ENCODE measurements around the gene JPH3.
"Not testable (repeated sequence)": the region's sequence is repeated elsewhere in the genome, so short reads cannot be mapped to it uniquely, and the experiment has no call there.

JPH3 gene

DNA sequence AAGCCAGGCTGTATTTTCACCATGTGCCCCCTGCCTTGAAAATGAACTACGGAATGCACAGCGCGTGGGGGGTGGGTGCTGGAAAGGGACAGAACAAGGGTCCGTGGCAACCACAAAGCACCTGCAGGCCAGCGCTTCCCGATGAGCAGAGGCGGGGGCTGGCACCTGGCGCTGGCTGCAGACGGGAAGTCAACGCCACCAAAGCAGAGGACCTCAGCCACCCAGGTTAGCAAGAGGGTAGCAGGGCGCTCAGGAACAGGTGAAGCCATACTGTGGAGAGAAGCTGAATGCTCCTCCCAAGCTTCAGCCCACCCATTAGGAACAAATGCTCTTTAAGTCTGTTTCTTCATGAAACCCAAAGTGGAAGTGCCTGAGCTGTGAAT is 98.8 kb downstream of the JPH3 start:
- no peak for DNase-seq

DNA sequence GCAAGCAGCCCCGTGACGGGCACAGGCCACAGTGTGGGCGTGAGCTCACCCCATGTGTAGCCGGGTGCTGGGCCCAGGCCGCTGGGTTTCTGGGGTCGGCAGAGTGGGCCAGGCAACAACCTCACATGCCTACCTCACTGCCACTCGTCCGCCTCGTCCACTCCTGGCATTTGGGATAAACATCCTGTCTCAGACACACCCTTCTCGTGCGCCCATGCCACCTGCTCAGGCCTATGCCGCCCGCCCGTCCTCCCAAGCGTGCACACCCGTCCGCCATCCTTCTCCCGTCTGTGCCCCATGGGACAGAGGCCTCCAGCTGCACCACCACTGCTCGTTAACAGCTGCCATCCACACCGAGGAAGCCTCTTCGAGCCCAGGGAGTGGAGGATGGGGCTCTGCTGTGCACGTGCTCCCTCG is 99.2 kb downstream of the JPH3 start:
- DNase-seq, result no peak

DNA sequence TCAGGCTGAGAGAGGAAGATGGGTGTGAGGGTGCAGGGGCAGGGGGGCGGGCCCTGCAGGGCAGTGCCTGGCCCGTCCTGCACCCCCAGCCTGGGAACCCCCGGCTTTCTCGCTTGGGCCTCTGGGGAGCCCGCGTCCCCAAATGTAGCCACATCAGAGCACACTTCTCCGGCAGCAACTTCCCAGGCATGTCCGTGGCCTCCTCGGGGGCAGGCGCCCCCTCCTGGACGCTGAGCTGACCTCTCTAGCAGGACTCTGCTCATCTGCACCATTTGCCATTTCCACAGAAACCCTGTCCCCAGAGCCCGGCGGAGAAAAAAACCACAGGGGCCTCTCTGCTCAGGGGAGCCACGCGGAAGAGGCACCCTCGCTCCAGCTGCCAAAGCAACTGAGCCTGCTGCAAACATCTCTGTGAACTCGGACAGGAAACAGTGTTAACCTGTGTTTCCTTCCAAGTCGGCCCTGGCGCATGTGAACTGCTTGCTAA is 100.1 kb downstream of the JPH3 start:
- DNase-seq, result no peak

DNA sequence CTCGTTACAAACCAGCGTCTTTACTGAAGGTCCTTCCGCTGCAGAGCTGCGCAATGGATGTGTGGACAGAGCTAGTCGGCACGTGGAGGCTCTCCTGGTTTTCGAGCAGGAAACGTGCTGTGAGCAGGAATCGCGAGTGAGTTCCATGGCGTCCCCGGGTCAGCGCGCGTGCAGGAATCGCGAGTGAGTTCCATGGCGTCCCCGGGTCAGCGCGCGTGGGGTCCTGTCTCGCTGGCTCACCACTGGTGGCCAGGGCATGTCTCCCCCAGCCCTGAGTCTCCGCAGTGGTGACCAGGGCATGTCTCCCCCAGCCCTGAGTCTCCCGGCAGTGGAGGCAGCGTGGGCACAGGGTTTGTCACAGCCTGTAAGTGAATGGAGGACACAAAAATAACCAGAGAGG is 100.8 kb downstream of the JPH3 start:
- DNase-seq, result no peak

DNA sequence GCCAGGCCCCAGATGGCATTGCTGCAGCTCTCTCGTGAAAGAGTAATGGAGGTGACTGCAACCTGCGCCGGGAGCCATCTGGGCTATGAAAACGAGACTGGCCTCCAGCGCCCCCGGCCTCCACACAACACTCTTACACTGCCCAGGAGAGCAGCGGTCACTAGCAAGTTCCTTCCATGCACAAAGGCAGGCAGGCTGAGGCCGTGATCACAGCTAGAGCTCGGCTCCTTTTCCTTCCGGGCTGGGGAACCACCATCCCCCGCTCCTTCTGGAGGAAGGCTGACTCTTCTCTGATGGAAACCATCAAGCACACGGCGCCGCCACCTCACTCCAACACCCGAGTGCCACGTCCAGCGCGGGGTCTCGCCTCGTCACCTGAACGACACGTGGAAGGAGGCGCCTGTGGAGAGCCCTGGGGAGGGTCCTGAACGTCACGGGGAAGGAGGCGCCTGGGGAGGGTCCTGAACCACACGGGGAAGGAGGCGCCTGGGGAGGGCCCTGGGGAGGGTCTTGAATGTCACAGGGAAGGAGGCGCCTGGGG is 101.6 kb downstream of the JPH3 start:
- no peak for DNase-seq

DNA sequence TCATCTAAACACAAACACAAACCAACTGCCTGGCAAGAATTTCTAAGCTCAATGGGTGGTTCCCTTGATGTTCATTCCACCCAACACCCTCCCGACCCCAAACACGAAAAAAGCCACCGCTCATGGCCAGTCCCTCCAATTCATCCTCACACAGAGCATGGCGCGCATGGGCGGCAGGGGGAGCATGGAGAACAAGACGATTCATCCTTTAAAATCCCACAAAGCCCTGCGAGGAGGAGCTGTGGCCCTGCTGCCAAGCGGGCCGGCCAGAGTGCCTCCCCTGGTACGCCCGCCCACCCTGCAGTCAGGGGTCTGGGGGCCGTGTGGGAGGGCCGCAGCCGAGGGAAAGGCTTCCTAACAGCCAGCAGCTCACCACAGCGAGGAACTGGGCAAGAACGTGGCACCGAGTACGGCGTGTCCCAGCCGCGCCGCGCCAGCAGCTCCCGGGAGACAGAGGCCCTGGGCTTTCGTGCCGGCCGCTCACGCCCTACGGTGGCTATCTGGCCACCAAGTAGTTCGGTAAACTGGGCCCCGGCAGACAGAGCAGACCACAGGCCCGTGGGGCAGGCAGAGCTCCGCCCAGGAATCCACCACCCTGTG is 102.5 kb downstream of the JPH3 start:
- no peak for DNase-seq

DNA sequence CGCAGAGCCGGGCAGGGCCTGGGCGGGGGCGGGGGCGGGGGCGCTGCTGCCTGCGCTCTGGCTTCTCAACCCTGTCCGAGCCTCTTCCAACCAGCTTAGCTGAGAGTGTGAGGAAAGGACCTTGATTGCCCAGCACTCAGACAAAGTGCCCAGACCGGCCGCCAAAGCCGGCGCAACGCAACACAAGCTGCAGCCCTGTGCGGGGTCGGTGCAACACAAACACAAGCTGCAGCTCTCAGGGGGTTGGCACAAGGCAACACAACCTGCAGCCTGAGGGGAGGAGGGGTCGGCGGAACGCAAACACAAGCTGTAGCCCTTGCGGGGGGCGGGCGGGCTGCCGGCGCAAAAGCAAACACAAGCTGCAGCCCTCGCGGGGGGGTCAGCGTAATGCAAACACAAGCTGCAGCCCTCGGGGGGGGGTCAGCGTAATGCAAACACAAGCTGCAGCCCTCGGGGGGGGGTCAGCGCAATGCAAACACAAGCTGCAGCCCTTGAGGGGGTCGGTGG is 103.5 kb downstream of the JPH3 start:
- DNase-seq, result no peak

DNA sequence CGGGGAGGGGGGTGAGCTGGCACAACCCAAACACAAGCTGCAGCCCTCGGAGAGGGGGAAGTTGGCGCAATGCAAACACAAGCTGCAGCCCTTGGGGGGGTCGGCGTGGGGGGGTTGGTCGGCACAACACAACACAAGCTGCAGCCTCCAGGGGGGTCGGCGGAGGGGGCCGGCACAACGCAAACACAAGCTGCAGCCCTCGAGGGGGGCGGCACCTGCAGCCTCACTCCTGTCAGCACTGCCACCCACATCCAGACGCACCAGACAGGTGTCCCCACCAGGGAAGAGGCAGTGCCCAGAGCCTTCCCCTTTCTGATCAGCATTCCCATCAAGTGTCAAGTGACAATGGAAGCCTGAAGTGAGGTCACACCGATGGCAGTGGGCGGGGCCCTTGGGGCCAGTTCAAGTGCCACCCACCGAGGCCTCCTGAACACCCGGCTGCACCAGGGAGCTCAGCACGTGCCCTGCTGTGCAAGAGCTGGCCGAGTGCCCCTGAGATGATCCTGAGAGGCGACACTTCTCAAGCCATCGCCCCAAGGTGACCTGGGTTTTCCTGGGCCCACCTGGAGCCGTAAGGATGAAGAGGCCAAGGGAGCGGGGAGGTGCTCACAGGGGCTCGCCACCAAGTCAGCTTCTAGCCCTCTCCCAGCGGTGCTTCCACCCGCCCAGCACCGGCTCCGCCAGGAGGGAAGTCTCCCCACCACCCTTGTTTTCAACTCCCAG is 104.1 kb downstream of the JPH3 start:
- DNase-seq, result peak; percentile 68

DNA sequence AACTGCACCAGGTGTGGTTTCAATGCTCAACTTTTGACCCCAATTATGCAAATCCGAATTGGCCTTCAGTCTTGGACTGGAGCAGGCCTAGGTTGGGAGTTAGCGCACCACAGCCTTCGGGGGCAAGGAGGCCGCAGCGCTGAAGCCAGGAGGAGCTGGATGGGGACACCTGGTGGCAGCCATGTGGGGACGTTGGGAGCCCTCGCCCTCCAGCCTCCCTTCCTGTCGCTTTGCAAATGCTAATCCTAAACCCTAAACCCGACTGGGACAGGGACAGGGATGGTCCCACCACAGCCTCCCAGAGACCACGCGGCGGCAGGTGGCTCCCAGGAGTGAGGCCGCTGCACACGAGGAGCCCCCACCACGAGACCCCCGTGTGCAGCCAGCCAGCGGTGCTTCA is 104.8 kb downstream of the JPH3 start:
- DNase-seq, result no peak

DNA sequence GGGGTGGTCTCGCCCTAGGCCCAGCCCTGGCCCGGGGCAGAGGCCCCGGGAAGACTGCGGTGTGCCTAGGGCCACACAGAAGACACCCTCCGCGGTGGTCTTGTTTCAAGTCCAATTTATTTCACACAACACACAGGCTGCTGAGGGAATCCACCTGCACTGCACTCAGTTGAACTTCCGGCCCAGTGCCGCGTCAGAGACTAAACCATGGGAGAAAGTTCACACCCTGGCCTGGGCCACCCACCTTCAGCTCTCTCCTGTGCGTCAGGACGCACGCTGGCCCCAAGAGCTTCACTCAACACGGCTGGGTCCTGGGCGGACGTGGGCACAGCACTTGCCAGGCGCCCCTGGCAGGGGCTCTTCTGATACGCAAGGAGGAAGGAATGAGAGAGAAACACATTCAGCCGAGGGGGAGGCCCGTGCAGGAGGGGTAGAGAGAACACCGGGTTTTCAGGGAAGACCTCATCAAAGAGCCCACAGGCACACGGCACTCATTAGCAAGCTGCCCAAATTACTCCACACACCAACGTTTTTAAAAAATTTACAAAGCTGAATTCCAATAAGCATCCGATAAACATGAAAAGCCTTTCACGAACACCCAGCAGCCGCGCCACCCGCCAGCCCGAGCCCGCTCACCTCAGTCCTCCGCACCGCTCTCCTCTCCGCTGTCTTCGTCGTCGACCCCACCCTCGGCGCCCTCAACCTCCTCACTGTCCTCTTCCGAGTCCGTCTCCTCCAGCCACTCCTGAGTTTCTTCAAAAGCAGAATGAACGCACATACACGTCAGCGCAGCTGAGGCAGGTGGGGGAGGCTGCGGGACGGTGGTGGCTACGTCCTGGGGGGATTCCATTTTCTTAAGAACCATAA is 105.6 kb downstream of the JPH3 start:
- DNase-seq, result no peak

DNA sequence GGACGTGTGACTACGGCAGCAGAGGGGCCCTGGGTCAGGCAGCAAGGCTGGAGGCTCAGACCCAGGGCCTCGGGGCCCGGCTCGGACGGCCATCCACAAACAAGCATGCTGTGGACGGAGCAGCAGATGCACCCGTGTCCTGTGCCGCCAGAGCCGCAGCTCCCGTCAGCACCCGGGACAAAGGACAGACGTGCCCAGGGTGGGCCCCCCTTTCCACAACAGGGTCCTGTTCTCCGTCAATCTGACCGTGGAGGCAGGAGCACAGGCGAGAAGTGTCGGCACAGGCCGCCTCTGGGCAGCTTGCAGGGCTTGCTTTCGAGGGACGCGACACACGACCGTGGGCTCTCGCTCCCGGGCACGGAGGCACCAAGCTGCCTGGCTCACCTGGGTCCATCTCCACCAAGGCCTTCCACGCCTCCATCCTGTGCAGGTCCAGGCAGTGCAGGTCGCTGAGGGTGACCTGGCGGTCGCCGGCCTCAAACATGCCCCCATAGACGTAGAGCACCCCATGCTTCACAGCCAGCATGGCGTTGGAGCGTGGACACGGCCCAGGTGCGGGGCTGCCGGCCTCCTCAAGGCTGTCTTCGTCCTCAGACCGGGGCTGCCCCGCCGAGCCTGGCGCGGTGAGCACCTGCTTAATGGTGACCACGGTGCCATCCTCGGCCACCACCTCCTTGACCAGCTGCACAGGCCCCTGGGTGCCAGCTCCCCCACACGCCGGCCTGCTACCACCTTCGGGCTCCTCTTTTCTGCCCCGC is 106.8 kb downstream of the JPH3 start:
- DNase-seq, result no peak

DNA sequence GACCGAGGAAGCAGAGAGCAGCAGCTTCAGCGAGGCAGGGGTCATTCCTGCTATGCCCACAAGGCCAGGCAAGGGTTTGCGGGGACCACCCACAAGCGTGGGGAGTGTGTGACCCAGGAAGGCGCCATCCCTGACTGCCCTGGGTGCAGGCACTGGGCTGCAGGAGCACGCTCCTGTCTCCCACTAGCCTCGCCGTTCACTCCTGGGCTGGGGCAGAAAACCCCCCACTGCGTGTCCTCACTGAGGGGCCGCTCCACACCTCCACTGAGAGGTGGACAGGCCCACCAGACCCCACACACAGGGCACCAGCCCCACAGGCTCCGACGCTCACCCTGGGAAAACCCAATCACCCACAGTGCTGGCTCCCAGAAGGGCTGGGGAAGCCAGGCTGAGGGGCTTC is 107.4 kb downstream of the JPH3 start:
- no peak for DNase-seq

DNA sequence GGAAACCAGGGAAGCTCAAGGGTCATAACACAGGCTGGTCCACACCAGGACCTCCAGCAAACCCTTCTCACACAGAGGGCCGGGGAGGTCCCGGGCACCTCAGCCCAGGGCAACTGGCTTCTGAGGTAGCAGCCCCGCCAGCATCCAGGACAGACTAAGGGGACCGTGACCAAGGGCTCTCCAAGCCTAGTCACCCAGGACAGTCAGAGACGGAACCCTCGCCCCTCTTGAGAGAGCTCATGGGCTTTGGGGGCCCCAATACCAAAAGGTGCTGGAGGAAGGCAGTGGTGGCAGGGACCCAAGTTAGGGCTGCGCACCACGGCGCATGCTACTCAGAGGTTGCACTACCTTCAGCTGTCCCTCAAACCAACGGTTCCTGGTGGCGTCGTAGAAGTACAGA is 108.6 kb downstream of the JPH3 start:
- no peak for DNase-seq

DNA sequence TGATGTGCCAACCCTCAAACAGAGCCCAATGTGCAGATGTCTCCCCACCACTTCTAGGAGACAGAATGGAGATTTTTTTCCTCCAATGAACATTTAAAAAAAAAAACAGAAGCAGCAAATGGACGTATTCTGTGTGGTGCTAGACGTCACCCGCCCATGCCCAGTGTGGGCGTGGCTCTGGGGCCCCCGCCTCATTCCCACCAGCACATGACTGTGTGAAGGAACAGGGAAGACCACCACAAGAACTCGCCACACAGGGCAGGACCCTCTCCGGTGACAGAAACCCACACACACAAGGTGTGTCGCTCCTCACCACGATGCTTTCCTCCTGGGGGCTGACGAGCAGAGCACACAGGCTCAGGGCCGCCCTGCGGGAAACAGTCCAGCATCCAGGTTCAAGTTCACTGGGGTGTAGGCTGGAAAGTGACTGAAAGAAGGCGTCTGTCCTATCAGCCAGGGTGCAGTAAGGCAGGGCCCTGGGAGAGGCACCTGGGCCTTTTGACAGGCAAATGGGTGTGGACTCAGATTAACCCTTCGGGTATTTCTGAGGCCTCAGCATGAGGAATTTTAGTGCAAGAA is 110.0 kb downstream of the JPH3 start:
- no peak for DNase-seq

DNA sequence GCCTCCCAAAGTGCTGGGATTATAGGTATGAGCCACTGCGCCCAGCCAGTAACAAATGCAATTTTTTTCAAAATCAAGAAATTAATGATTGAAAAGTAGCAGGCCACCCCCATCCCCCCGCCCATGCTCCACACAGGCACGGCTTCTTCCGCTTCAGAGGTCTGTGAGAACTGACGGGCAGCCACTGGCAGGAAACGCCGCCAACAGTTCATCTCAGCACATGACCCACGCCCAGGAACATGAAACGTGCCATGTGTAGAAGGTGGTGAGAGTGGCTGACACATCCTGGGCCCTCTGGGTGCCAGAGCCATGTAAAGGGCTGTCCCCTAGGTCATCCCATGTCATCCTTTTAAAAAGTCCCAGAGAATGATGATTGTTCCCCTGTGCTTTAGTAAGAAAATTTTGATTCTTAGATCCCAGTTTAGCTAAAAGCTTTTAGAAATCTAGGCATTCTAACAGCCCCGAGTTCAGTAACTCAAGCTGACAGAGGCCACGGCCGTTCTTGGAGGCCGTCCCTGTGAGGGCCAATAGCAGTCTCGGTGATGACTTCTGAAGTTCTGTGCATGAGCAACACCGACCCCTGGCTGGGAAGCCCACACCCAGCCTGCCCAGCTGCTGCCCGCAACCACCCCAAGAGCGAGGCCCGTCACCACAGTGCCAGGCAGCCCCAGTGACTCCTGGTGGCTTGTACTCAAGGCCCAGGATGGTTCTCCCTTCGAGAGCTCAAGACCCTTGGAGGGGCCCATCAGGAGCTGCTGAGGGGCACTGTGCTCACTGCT is 111.3 kb downstream of the JPH3 start:
- no peak for DNase-seq

DNA sequence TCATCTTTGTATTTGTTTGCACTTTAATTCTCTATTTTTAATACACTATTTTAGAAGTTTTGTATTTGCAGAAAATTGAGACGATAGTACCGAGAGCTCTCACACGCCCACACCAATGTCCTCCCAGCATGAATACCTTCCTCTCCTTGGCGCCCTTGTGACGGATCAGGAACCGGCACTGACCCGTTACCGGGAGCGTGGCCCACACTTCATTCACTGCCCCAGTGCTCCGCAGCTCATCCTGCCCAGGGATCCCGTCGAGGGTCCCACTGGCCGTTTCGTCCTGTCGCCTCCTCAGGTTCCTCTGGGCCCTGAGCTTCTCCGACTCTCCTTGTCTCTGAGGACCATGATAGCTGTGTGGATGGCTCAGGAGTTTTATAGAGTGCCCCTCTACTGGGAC is 112.9 kb downstream of the JPH3 start:
- DNase-seq, result no peak

DNA sequence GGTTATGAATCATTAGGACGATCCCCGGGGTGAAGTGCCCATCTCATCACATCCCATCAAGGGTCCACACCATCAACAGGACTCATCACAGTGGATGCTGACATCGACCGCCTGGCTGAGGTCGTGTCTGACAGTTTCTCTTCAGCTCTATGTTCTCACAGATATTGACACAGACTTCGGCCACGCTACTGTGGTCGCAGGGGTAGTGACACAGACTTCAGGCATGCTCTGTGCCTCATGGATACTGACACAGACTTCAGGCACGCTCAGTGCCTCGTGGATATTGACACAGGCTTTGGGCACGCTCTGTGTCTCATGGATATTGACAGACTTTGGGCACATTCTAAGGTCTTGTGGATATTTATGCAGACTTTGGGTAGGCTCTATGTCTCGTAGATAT is 113.3 kb downstream of the JPH3 start:
- DNase-seq, result no peak

DNA sequence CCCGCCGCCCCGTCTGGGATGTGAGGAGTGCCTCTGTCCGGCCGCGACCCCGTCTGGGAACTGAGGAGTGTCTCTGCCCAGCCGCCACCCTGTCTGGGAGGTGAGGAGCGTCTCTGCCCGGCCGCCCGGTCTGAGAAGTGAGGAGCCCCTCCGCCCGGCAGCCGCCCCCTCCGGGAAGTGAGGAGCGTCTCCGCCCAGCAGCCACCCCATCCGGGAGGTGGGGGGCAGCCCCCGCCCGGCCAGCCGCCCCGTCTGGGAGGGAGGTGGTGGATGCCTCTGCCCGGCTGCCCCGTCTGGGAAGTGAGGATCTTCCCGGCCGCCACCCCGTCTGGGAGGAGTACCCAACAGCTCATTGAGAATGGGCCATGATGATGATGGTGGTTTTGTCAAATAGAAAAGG is 116.5 kb downstream of the JPH3 start:
- DNase-seq, result not testable (repeated sequence)

DNA sequence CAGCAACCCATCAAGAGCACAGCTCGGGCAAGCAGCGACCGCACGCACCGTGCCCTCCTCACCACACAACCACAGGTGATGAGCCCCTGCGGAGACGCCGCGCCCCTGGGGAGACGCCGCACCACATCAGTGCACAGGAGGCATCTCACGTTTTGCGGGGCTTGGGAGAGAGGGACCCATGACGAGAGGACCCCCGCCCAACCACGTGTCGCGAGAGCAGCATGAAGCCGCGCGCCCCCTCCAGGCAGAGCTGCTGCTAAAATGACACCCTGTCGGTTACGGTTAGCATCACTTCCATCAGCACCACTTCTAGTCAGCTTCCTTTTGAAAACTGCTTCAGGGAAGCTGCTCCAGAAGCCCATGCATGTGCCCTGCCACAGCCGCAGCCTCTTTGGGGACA is 118.1 kb downstream of the JPH3 start:
- DNase-seq, result no peak

DNA sequence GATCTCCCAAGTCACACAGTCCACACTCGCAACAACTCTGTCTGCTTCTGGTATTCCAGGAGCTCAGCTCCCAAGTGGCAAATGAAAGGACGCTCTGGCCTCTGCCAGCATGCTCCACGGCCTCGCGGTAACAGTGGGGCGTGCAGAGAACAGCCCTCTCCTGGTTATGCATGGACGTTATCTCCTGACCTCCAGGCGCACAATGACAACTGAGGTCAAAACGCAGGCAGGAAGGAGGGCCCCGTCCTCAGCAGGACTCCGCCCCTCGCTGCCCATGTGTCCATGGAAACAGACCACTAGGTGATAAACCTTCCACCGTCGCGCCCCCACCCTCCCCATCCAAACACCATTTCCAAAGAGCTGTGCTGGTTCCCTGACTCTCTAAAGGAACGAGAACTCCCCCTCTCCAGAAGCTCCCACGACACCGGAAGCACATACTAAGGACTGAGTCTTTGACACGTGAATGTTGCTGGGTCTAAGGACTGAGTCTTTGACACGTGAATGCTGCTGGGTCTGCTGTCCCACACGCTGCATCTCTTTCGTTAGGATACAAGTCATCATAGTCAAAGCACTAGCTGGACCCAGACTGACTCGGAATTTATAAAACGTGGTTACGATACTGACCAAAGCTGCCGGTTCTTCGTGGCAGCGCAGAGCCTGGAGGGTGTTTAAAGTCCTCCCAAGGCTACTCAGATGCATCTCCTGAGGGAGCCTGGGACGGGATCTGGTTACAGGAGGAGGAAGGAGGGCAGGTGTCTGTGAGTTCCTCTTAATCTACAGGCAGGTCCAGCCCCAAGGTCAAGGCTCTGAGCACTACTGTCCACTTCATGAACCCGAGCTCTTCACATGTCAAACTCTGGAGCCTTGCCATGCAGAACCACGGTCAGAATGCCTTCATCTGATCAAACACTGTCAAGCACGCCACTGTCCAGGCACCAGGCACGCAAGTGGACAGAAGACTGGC is 119.6 kb downstream of the JPH3 start:
- no peak for DNase-seq

Data from NCI-H1417 treated with DMSO at 0.1 percent for 48 hours (cell line).